LNCAP (cell line): Measurements from ENCODE around the gene TMEM59L.

ENCODE experiments used
- CTCF ChIP-seq: fragments of 450-650 bp; IDR thresholded peaks from 2 replicates; pipeline ENCODE4 v1.5.1; 2017; ENCODE audit warnings: mild to moderate bottlenecking

The TMEM59L gene

GRCh38 chr19:18650021-18650390 lies 37.3 kb downstream of the TMEM59L start:
- TF ChIP-seq CTCF = no peak

GRCh38 chr19:18650468-18651041 lies 37.9 kb downstream of the TMEM59L start:
- TF ChIP-seq CTCF = no peak

GRCh38 chr19:18651300-18651699 lies 38.6 kb downstream of the TMEM59L start:
- TF ChIP-seq CTCF = no peak

- TF ChIP-seq CTCF = no peak
Observed at GRCh38 chr19:18651733-18652132, 39.1 kb downstream of the TMEM59L start.

- no peak for TF ChIP-seq CTCF
Observed at GRCh38 chr19:18653853-18654252, 41.2 kb downstream of the TMEM59L start.

- no peak for TF ChIP-seq CTCF
Observed at GRCh38 chr19:18654469-18654868, 41.8 kb downstream of the TMEM59L start.

GRCh38 chr19:18655173-18655844 lies 42.6 kb downstream of the TMEM59L start:
- no peak for TF ChIP-seq CTCF
